Suprapubic skin (tissue), 3 donors: ENCODE data around the gene NCBP3.

Experiments
- POLR2A ChIP-seq, 2 donors: fragments of 450-650 bp; IDR thresholded peaks; one replicate each; pipeline ENCODE4 v1.6.1; 2017; ENCODE audit warnings: antibody characterized with exemption in 2 of 2, mild to moderate bottlenecking in 2 of 2, moderate library complexity in 2 of 2
- TF ChIP-seq, protein P1 (sequence below), 2 donors: fragments of 200-600 bp in 1 of 2; fragments of 450-650 bp in 1 of 2; sonication (generic) in 1 of 2; IDR thresholded peaks; one replicate each; pipeline ENCODE4 v1.5.1; 2016 to 2019; ENCODE audit warnings: antibody characterized with exemption in 2 of 2, mild to moderate bottlenecking in 1 of 2, moderate library complexity in 1 of 2

DNA sequence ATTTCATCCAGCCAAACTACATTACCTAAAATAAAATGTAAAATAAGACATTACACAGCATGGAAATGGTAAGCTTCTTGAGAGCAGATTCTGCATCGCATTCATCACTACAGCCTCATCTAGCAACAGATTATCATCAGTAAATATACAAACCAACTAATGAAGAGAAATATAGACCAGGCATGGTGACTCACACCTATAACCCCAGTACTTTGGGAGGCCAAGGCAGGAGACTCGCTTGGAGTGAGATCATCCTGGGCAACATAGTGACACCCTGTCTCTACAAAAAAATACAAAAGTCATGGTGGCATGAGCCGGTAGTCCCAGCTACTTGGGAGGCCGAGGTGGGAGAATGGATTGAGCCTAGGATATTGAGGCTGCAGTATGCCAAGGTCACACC is 19.9 kb downstream of the NCBP3 start:
- TF ChIP-seq, protein P1, sequence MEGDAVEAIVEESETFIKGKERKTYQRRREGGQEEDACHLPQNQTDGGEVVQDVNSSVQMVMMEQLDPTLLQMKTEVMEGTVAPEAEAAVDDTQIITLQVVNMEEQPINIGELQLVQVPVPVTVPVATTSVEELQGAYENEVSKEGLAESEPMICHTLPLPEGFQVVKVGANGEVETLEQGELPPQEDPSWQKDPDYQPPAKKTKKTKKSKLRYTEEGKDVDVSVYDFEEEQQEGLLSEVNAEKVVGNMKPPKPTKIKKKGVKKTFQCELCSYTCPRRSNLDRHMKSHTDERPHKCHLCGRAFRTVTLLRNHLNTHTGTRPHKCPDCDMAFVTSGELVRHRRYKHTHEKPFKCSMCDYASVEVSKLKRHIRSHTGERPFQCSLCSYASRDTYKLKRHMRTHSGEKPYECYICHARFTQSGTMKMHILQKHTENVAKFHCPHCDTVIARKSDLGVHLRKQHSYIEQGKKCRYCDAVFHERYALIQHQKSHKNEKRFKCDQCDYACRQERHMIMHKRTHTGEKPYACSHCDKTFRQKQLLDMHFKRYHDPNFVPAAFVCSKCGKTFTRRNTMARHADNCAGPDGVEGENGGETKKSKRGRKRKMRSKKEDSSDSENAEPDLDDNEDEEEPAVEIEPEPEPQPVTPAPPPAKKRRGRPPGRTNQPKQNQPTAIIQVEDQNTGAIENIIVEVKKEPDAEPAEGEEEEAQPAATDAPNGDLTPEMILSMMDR (IDR thresholded peaks at IDR 0.05): no peak
- no peak for TF ChIP-seq POLR2A (IDR thresholded peaks at IDR 0.05)
